Kidney (tissue), 14 donors: ENCODE results near the gene ABCB8. TPM values are rescaled to one million over a fixed set of nuclear protein-coding genes. Genes with fewer than 3 reads are reported as not detected.

Experiments
- DNase-seq, 5 donors: peaks; one replicate each; pipeline ENCODE4 v3.0.0-alpha.2; 2013 to 2020
- FAIRE-seq: peaks from 2 replicates; lab custom pipeline; 2012; peaks lifted over from hg19 to GRCh38; lab: Jason Lieb, UNC
- H3K27ac ChIP-seq, 2 donors: one replicate each; pipeline ENCODE4 v1.7.0; 2013; ENCODE audit warnings: low read depth in 2 of 2, low read length in 2 of 2, inconsistent platforms in 1 of 2
- H3K27me3 ChIP-seq: one replicate; pipeline ENCODE4 v1.7.1; 2013; ENCODE audit warnings: low read length, inconsistent platforms; ENCODE audit not compliant: control insufficient read depth, insufficient read depth
- H3K36me3 ChIP-seq, 3 donors: one replicate each; pipeline versions ENCODE4 v1.7.0 to v1.7.1; 2013; ENCODE audit warnings: low read length in 3 of 3, control low read depth in 1 of 3, inconsistent platforms in 1 of 3; ENCODE audit not compliant: insufficient read depth in 3 of 3, control insufficient read depth in 2 of 3
- H3K4me1 ChIP-seq, 3 donors: one replicate each; pipeline versions ENCODE4 v1.7.0 to v1.7.1; 2013; ENCODE audit warnings: low read length in 3 of 3, inconsistent platforms in 1 of 3, low read depth in 1 of 3; ENCODE audit not compliant: control insufficient read depth in 2 of 3, insufficient read depth in 2 of 3
- H3K4me3 ChIP-seq, 3 donors: one replicate each; pipeline versions ENCODE4 v1.7.0 to v1.8.1; 2013; ENCODE audit warnings: low read length in 3 of 3, control low read depth in 1 of 3, inconsistent platforms in 1 of 3
- H3K9ac ChIP-seq, 3 donors: one replicate each; pipeline versions ENCODE4 v1.7.0 to v1.7.1; 2013; ENCODE audit warnings: low read length in 3 of 3, control low read depth in 1 of 3, inconsistent platforms in 1 of 3
- H3K9me3 ChIP-seq, 3 donors: one replicate each; pipeline versions ENCODE4 v1.7.0 to v1.7.1; 2013; ENCODE audit warnings: low read length in 3 of 3, control low read depth in 1 of 3, inconsistent platforms in 1 of 3; ENCODE audit not compliant: control insufficient read depth in 2 of 3, insufficient read depth in 1 of 3
- CTCF ChIP-seq: IDR thresholded peaks from 3 replicates; pipeline ENCODE4 v1.5.1; 2012; ENCODE audit warnings: mild to moderate bottlenecking, moderate library complexity, borderline replicate concordance; ENCODE audit not compliant: insufficient read depth; ENCODE audit errors: extremely low read depth
- intact Hi-C: fragments of 100-400 bp; cut with DNase I; formaldehyde crosslinking; loops from one replicate; pipeline ENCODE4 v1.11.1; 2022
- polyA plus RNA-seq: library from polyadenylated mRNA; stranded (reverse); fragments of 350-450 nt; fragmentation: Illumina TruSeq; extraction: RNeasy Lipid Tissue Mini Kit (QIAGEN cat#74804); gene quantifications from one replicate; pipeline ENCODE4 v1.2.3, GENCODE V29; 2014; ENCODE audit warnings: low read depth, low replicate concordance; ENCODE audit not compliant: insufficient read depth
- total RNA-seq: library from RNA; stranded (reverse); fragmentation: NEBNext Ultra II Directional; extraction: Animal tissue kit (Norgen Biotek cat#: 25700); gene quantifications from one replicate; pipeline ENCODE4 v1.2.1, GENCODE V29; 2021
- donor health status: control.
- donor health status: control.
- donor health status: control.
- donor health status: control.
- donor health status: control.
- donor health status: DM: yes; HTN: yes; CAD: no.
- donor health status: Normal renal cell carcinoma (clear cell type).

ABCB8 gene
- total and polyA plus RNA-seq, 2 donors from 2014 or later, result 34.3 to 36.0 TPM

- Histone ChIP-seq H3K9me3 (no peaks in the 10 kb centered on the region), H3K36me3 (peaks cover 4 to 51% (median 25%) of the 10 kb centered on the region in 3 donors), H3K4me3 (no peak overlapping the region), H3K27ac (no peak overlapping the region), H3K27me3 (no peaks in the 10 kb centered on the region), H3K9ac (no peak overlapping the region), H3K4me1 (no peaks in the 10 kb centered on the region)
- intact Hi-C loops, result no loop called here
- no peak for TF ChIP-seq CTCF
- FAIRE-seq (no peak), DNase-seq (peak in 1 of 5 donors; percentile 73)
Observed at GRCh38 chr7:151070574-151070960, 42.3 kb downstream of the ABCB8 start.

DNA sequence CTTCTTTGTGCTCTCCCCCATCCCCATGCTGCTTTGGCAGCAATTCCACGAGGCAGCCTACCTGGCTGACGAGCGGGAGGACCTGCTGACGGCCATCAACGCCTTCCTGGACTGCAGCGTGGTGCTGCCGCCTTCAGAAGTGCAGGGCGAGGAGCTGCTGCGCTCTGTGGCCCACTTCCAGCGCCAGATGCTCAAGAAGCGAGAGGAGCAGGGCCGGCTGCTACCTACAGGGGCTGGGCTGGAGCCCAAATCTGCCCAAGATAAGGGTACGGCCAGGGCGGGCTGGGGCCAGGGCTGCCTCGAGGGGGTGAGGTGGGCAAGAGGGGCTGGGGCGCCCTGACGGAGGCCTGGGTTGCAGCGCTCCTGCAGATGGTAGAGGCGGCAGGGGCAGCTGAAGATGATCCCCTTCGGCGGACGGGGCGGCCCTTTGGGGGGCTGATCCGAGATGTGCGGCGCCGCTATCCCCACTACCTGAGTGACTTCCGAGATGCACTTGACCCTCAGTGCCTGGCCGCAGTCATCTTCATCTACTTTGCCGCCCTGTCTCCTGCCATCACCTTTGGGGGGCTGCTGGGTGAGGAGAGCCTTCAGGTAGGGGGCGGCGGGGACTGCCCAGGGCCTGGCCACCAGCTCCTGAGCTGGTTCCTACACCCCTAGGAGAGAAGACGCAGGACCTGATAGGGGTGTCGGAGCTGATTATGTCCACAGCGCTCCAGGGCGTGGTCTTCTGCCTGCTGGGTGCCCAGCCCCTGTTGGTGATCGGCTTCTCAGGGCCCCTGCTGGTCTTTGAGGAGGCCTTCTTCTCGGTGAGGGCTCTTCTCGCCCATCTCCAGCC, 43.0 kb downstream of the ABCB8 start:
- Histone ChIP-seq H3K4me1 (no peaks in the 10 kb centered on the region), H3K4me3 (no peak overlapping the region), H3K9ac (no peak overlapping the region), H3K27me3 (no peaks in the 10 kb centered on the region), H3K36me3 (peaks cover 4 to 54% (median 25%) of the 10 kb centered on the region in 3 donors), H3K27ac (no peak overlapping the region), H3K9me3 (no peaks in the 10 kb centered on the region)
- no peak for TF ChIP-seq CTCF
- intact Hi-C loops, result no loop called here
- FAIRE-seq (no peak), DNase-seq (peak in 1 of 5 donors; percentile 74)

DNA sequence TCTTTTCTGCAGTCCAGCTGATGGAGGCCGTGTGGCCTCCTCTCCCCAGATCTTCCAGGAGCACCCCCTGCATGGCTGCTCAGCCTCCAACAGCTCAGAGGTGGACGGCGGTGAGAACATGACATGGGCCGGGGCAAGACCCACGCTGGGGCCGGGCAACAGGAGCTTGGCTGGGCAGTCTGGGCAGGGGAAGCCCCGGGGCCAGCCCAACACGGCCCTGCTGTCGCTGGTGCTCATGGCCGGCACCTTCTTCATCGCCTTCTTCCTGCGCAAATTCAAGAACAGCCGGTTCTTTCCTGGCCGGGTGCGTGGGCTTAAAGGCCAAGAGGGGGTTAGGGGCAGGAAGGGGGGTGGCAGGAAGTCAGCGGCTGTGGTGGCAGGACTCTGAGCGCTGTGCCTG, 45.7 kb downstream of the ABCB8 start:
- no peak overlapping the region for H3K27ac ChIP-seq
- H3K9me3 ChIP-seq, result no peaks in the 10 kb centered on the region
- peak in 1 of 5 donors; percentile 55 for DNase-seq
- no peak overlapping the region for H3K4me3 ChIP-seq
- peaks cover 0 to 9% (median 0%) of the 10 kb centered on the region in 3 donors for H3K4me1 ChIP-seq
- no peak overlapping the region for H3K9ac ChIP-seq
- H3K36me3 ChIP-seq, result peaks cover 2 to 38% (median 19%) of the 10 kb centered on the region in 3 donors
- H3K27me3 ChIP-seq, result no peaks in the 10 kb centered on the region
- FAIRE-seq, result no peak
- TF ChIP-seq CTCF, result no peak
- intact Hi-C loops, result no loop called here
